GM10266 (cell line): ENCODE data around the gene USP48.

Experiments used
- DNase-seq: peaks from one replicate; pipeline ENCODE4 v3.0.0; 2012; ENCODE audit errors: extremely low spot score
- CTCF ChIP-seq: IDR thresholded peaks from 2 replicates; pipeline ENCODE4 v1.5.1; 2012; ENCODE audit warnings: mild to moderate bottlenecking, low read depth; ENCODE audit not compliant: control insufficient read depth, insufficient read depth; ENCODE audit errors: missing control alignments

USP48 gene

GRCh38 chr1:21707891-21708290 lies 75.1 kb downstream of the USP48 start:
- DNase-seq, result no peak
- TF ChIP-seq CTCF, result no peak

GRCh38 chr1:21707086-21707840 lies 75.7 kb downstream of the USP48 start:
- no peak for TF ChIP-seq CTCF
- no peak for DNase-seq

- TF ChIP-seq CTCF, result no peak
- no peak for DNase-seq
These were observed 76.7 kb downstream of the USP48 start for GRCh38 chr1:21706151-21706835.

GRCh38 chr1:21705303-21705980 lies 77.5 kb downstream of the USP48 start:
- no peak for TF ChIP-seq CTCF
- no peak for DNase-seq

- no peak for TF ChIP-seq CTCF
- DNase-seq, result no peak
These were observed 78.8 kb downstream of the USP48 start for GRCh38 chr1:21704145-21704544.

GRCh38 chr1:21703318-21703963 lies 79.5 kb downstream of the USP48 start:
- peak; percentile 9 for TF ChIP-seq CTCF
- DNase-seq, result no peak
